HCT116 (cell line): ENCODE measurements around the gene ELFN1. TPM values are rescaled to one million over a fixed set of nuclear protein-coding genes. Genes with fewer than 3 reads are reported as not detected.

Experiments
- ATAC-seq: fragments of 200-7000 bp; cut with Tn5 transposase; 2 replicates; pipeline ENCODE4 v1.9.1; 2020; ENCODE audit warnings: mild to moderate bottlenecking, moderate library complexity
- BruUV-seq: library from RNA; stranded (reverse); fragments of 400-500 nt; replicated peaks from 2 replicates; lab custom pipeline; 2021; lab: Mats Ljungman, UMichigan
- CTCF ChIA-PET: fragments of 300-600 bp; sonication (Branson Sonifier 250); formaldehyde crosslinking; loops from one replicate; lab custom pipeline; 2021; ENCODE audit warnings: antibody characterized with exemption; lab: Charles Lee
- POLR2A ChIA-PET: fragments of 300-600, 350-600 bp; sonication (Branson Sonifier 250); formaldehyde crosslinking; loops from one replicate; lab custom pipeline; 2021; ENCODE audit warnings: antibody characterized with exemption; lab: Charles Lee
- RAD21 ChIA-PET, 2 experiments: fragments of 300-600 bp; sonication (Branson Sonifier 250); formaldehyde crosslinking; loops; one replicate each; lab custom pipeline; 2023; ENCODE audit warnings: low total read pairs in 2 of 2; ENCODE audit not compliant: uncharacterized antibody in 2 of 2, unreplicated experiment in 2 of 2, low non-redundant PET in 1 of 2; lab: Charles Lee
- DNase-seq: peaks from one replicate; pipeline ENCODE4 v3.0.0-alpha.2; 2010; ENCODE audit warnings: low read depth, low spot score
- H2AFZ ChIP-seq: fragments of 200-600 bp; shearing (Covaris generic), sonication (generic); 2 replicates; pipeline ENCODE4 v1.6.1; 2017; ENCODE audit warnings: low read depth, mixed run types, mixed read lengths, antibody characterized with exemption, low read length; ENCODE audit not compliant: poor library complexity, severe bottlenecking
- H3K27ac ChIP-seq: 2 replicates; pipeline ENCODE4 v1.5.1; 2012; ENCODE audit warnings: low read depth, low read length
- H3K27me3 ChIP-seq: fragments of 200-600 bp; sonication (generic); 2 replicates; pipeline ENCODE4 v1.6.1; 2016; ENCODE audit warnings: mixed run types, low read length, mixed read lengths; ENCODE audit not compliant: insufficient read depth
- H3K36me3 ChIP-seq, 2 experiments: fragments of 200-500 bp in 1 of 2; fragments of 200-600 bp in 1 of 2; sonication (Bioruptor generic) in 1 of 2; sonication (generic) in 1 of 2; 2 replicates each; pipeline versions ENCODE4 v1.5.1 to v1.6.1; 2014 to 2016; ENCODE audit warnings: low read length in 2 of 2, inconsistent platforms in 1 of 2, mixed read lengths in 1 of 2, mixed run types in 1 of 2; ENCODE audit not compliant: insufficient read depth in 2 of 2, control insufficient read depth in 1 of 2
- H3K4me1 ChIP-seq, 2 experiments: fragments of 200-600 bp in 1 of 2; sonication (generic) in 1 of 2; 2 replicates each; pipeline versions ENCODE4 v1.5.1 to v1.6.1; 2012 to 2017; ENCODE audit warnings: low read length in 2 of 2, inconsistent platforms in 1 of 2, mild to moderate bottlenecking in 1 of 2, mixed read lengths in 1 of 2, mixed run types in 1 of 2, moderate library complexity in 1 of 2; ENCODE audit not compliant: insufficient read depth in 2 of 2, control insufficient read depth in 1 of 2
- H3K4me2 ChIP-seq: fragments of 200-600 bp; sonication (generic); 2 replicates; pipeline ENCODE4 v1.6.1; 2017; ENCODE audit warnings: mixed run types, low read length, mixed read lengths
- H3K4me3 ChIP-seq, 2 experiments: fragments of 200-600 bp in 1 of 2; sonication (generic) in 1 of 2; replicated peaks in 1 of 2; 2 replicates each; pipeline ENCODE4 v1.5.1; 2011 to 2016; ENCODE audit warnings: low read length in 2 of 2, control low read depth in 1 of 2, low read depth in 1 of 2, mild to moderate bottlenecking in 1 of 2, mixed read lengths in 1 of 2, mixed run types in 1 of 2
- H3K79me2 ChIP-seq: fragments of 200-600 bp; sonication (generic); 2 replicates; pipeline ENCODE4 v1.6.1; 2017; ENCODE audit warnings: mild to moderate bottlenecking, mixed run types, low read length, moderate library complexity, mixed read lengths; ENCODE audit not compliant: insufficient read depth
- H3K9ac ChIP-seq: fragments of 200-600 bp; sonication (generic); 2 replicates; pipeline ENCODE4 v1.6.1; 2016; ENCODE audit warnings: low read length, mixed read lengths
- H3K9me2 ChIP-seq: fragments of 200-600 bp; sonication (generic), shearing (Covaris generic); 2 replicates; pipeline ENCODE4 v1.6.1; 2017; ENCODE audit warnings: mixed run types, mild to moderate bottlenecking, moderate library complexity; ENCODE audit not compliant: insufficient read depth
- H3K9me3 ChIP-seq, 2 experiments: fragments of 200-500 bp in 1 of 2; fragments of 200-600 bp in 1 of 2; sonication (Bioruptor generic) in 1 of 2; sonication (generic) in 1 of 2; 2 replicates each; pipeline ENCODE4 v1.6.1; 2014 to 2017; ENCODE audit warnings: low read length in 2 of 2, mixed read lengths in 2 of 2, inconsistent platforms in 1 of 2, low read depth in 1 of 2, mild to moderate bottlenecking in 1 of 2, mixed run types in 1 of 2, moderate library complexity in 1 of 2; ENCODE audit not compliant: control insufficient read depth in 1 of 2, insufficient read depth in 1 of 2
- H4K20me1 ChIP-seq: fragments of 200-600 bp; sonication (generic), shearing (Covaris generic); 2 replicates; pipeline ENCODE4 v1.6.1; 2017; ENCODE audit warnings: mixed run types, mild to moderate bottlenecking, moderate library complexity; ENCODE audit not compliant: insufficient read depth
- CBX3 ChIP-seq: IDR thresholded peaks from 2 replicates; pipeline ENCODE4 v1.6.1; 2012; ENCODE audit warnings: low read depth
- CEBPB ChIP-seq: IDR thresholded peaks from 2 replicates; pipeline ENCODE4 v1.6.1; 2012; ENCODE audit warnings: low read depth
- ELF1 ChIP-seq: IDR thresholded peaks from 2 replicates; pipeline ENCODE4 v1.6.1; 2012; ENCODE audit warnings: low read depth, borderline replicate concordance
- EZH2 ChIP-seq: fragments of 200-600 bp; sonication (generic); IDR thresholded peaks from 2 replicates; pipeline ENCODE4 v1.6.1; 2017; ENCODE audit warnings: antibody characterized with exemption, mixed run types
- FOSL1 ChIP-seq: IDR thresholded peaks from 2 replicates; pipeline ENCODE4 v1.6.1; 2012; ENCODE audit warnings: low read depth
- JUND ChIP-seq: IDR thresholded peaks from 2 replicates; pipeline ENCODE4 v1.6.1; 2012
- POLR2AphosphoS5 ChIP-seq: IDR thresholded peaks from 2 replicates; pipeline ENCODE4 v1.6.1; 2011; ENCODE audit warnings: mild to moderate bottlenecking, low read depth, low read length, moderate library complexity
- RAD21 ChIP-seq: IDR thresholded peaks from 2 replicates; pipeline ENCODE4 v1.6.1; 2012; ENCODE audit warnings: low read depth, mild to moderate bottlenecking
- SIN3A ChIP-seq: IDR thresholded peaks from 2 replicates; pipeline ENCODE4 v1.6.1; 2012; ENCODE audit warnings: low read depth
- SP1 ChIP-seq: IDR thresholded peaks from 2 replicates; pipeline ENCODE4 v1.6.1; 2012; ENCODE audit warnings: low read depth
- SRF ChIP-seq: IDR thresholded peaks from 2 replicates; pipeline ENCODE4 v1.6.1; 2012; ENCODE audit warnings: low read depth
- TCF7L2 ChIP-seq: IDR thresholded peaks from 2 replicates; pipeline ENCODE4 v1.7.0; 2011; ENCODE audit warnings: borderline replicate concordance, inconsistent platforms; ENCODE audit not compliant: insufficient read depth, insufficient read length; ENCODE audit errors: extremely low read depth
- YY1 ChIP-seq: IDR thresholded peaks from 2 replicates; pipeline ENCODE4 v1.6.1; 2011; ENCODE audit warnings: low read length, low read depth, moderate library complexity, mild to moderate bottlenecking; ENCODE audit not compliant: insufficient replicate concordance; ENCODE audit errors: extremely low read depth
- ZNF274 ChIP-seq: fragments of 200-500 bp; sonication (Bioruptor generic); IDR thresholded peaks from 2 replicates; pipeline ENCODE4 v1.6.1; 2014; ENCODE audit warnings: mild to moderate bottlenecking, low read depth, low read length, inconsistent platforms
- intact Hi-C: fragments of 100-400 bp; cut with micrococcal nuclease; formaldehyde crosslinking; loops from 2 replicates; pipeline ENCODE4 v1.10.0; 2022
- total RNA-seq: library from RNA; stranded (reverse); gene quantifications from one replicate; pipeline ENCODE4 v1.2.1, GENCODE V29; 2021; ENCODE audit not compliant: unreplicated experiment
- TF ChIP-seq, protein P1 (sequence below): IDR thresholded peaks from 2 replicates; pipeline ENCODE4 v1.6.1; 2012
- TF ChIP-seq, protein P2 (sequence below), 3 experiments: fragments of 200-600 bp in 1 of 3; sonication (generic) in 1 of 3; IDR thresholded peaks in 2 of 3; conservative IDR thresholded peaks in 1 of 3; 2 replicates each; pipeline ENCODE4 v1.5.1; 2012 to 2017; ENCODE audit warnings: low read depth in 2 of 3, low read length in 2 of 3, antibody characterized with exemption in 1 of 3, borderline replicate concordance in 1 of 3, control low read depth in 1 of 3, mild to moderate bottlenecking in 1 of 3, mixed read lengths in 1 of 3, mixed run types in 1 of 3, moderate library complexity in 1 of 3; ENCODE audit not compliant: insufficient read depth in 1 of 3
- TF ChIP-seq, protein P3 (sequence below): IDR thresholded peaks from 2 replicates; pipeline ENCODE4 v1.6.1; 2011; ENCODE audit warnings: mild to moderate bottlenecking, low read length, moderate library complexity; ENCODE audit not compliant: insufficient replicate concordance; ENCODE audit errors: extremely low read depth
- TF ChIP-seq, protein P4 (sequence below): IDR thresholded peaks from 2 replicates; pipeline ENCODE4 v1.6.1; 2012
- TF ChIP-seq, protein P5 (sequence below): IDR thresholded peaks from 2 replicates; pipeline ENCODE4 v1.6.1; 2012; ENCODE audit warnings: low read depth

ELFN1 gene
- total RNA-seq, 1 experiment from 2014 or later, result 4.4 TPM

DNA sequence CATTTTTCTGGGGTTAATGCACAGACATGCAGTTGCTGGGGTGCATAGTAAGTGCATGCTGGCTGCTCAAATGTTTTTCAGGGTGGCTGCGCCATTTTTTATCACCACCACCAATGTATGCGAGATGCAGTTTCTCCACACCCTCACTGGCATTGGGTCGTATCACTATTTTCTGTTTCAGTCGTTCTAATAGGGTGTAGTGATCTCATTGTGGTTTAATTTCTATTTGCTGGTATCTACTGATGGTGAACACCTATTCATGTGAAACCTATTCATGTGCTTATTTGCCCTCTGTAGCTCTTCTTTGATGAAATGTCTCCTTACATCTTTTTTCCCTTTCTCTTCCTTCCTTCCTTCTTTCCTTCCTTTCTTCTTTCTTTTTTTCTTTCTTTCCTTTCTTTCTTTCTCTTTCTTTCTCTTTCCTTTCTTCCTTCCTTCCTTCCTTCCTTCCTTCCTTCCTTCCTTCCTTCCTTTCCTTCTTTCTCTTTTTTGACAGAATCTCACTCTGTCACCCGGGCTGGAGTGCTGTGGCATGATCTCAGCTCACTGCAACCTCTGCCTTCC is 84.3 kb downstream of the ELFN1 start:
- H3K4me1 ChIP-seq, result peaks cover 9 to 12% of the 10 kb centered on the region in 2 experiments; a peak in 3 of 4 replicates
- ChIA-PET CTCF (no interaction called here), POLR2A (no interaction called here), RAD21 (no interaction called here)
- H3K27me3 ChIP-seq, result peaks cover 3% of the 10 kb centered on the region; the same call in 1 of the 2 replicates
- no peaks in the 10 kb centered on the region for H4K20me1 ChIP-seq
- H3K27ac ChIP-seq, result no peak overlapping the region
- no peaks in the 10 kb centered on the region for H3K9me2 ChIP-seq
- no peak overlapping the region for H3K4me3 ChIP-seq
- no peak overlapping the region for H3K4me2 ChIP-seq
- TF ChIP-seq, protein P1, sequence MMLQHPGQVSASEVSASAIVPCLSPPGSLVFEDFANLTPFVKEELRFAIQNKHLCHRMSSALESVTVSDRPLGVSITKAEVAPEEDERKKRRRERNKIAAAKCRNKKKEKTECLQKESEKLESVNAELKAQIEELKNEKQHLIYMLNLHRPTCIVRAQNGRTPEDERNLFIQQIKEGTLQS, result no peak
- TF ChIP-seq RAD21, result no peak
- TF ChIP-seq, protein P2, sequence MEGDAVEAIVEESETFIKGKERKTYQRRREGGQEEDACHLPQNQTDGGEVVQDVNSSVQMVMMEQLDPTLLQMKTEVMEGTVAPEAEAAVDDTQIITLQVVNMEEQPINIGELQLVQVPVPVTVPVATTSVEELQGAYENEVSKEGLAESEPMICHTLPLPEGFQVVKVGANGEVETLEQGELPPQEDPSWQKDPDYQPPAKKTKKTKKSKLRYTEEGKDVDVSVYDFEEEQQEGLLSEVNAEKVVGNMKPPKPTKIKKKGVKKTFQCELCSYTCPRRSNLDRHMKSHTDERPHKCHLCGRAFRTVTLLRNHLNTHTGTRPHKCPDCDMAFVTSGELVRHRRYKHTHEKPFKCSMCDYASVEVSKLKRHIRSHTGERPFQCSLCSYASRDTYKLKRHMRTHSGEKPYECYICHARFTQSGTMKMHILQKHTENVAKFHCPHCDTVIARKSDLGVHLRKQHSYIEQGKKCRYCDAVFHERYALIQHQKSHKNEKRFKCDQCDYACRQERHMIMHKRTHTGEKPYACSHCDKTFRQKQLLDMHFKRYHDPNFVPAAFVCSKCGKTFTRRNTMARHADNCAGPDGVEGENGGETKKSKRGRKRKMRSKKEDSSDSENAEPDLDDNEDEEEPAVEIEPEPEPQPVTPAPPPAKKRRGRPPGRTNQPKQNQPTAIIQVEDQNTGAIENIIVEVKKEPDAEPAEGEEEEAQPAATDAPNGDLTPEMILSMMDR (IDR thresholded peaks at IDR 0.05 in 2 of 3, conservative IDR thresholded peaks at IDR 0.05 in 1 of 3; ENCODE audit: borderline replicate concordance in 1 of 3, insufficient read depth in 1 of 3, low read depth in 2 of 3, low read length in 2 of 3), result no peak
- TF ChIP-seq, protein P3, sequence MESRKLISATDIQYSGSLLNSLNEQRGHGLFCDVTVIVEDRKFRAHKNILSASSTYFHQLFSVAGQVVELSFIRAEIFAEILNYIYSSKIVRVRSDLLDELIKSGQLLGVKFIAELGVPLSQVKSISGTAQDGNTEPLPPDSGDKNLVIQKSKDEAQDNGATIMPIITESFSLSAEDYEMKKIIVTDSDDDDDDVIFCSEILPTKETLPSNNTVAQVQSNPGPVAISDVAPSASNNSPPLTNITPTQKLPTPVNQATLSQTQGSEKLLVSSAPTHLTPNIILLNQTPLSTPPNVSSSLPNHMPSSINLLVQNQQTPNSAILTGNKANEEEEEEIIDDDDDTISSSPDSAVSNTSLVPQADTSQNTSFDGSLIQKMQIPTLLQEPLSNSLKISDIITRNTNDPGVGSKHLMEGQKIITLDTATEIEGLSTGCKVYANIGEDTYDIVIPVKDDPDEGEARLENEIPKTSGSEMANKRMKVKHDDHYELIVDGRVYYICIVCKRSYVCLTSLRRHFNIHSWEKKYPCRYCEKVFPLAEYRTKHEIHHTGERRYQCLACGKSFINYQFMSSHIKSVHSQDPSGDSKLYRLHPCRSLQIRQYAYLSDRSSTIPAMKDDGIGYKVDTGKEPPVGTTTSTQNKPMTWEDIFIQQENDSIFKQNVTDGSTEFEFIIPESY, result no peak
- TF ChIP-seq POLR2AphosphoS5, result no peak
- TF ChIP-seq SRF, result no peak
- TF ChIP-seq SP1, result no peak
- no peak for TF ChIP-seq CBX3
- TF ChIP-seq EZH2, result no peak
- TF ChIP-seq, protein P4, sequence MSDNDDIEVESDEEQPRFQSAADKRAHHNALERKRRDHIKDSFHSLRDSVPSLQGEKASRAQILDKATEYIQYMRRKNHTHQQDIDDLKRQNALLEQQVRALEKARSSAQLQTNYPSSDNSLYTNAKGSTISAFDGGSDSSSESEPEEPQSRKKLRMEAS, result no peak
- no peak for TF ChIP-seq ELF1
- no peak for TF ChIP-seq TCF7L2
- TF ChIP-seq, protein P5, sequence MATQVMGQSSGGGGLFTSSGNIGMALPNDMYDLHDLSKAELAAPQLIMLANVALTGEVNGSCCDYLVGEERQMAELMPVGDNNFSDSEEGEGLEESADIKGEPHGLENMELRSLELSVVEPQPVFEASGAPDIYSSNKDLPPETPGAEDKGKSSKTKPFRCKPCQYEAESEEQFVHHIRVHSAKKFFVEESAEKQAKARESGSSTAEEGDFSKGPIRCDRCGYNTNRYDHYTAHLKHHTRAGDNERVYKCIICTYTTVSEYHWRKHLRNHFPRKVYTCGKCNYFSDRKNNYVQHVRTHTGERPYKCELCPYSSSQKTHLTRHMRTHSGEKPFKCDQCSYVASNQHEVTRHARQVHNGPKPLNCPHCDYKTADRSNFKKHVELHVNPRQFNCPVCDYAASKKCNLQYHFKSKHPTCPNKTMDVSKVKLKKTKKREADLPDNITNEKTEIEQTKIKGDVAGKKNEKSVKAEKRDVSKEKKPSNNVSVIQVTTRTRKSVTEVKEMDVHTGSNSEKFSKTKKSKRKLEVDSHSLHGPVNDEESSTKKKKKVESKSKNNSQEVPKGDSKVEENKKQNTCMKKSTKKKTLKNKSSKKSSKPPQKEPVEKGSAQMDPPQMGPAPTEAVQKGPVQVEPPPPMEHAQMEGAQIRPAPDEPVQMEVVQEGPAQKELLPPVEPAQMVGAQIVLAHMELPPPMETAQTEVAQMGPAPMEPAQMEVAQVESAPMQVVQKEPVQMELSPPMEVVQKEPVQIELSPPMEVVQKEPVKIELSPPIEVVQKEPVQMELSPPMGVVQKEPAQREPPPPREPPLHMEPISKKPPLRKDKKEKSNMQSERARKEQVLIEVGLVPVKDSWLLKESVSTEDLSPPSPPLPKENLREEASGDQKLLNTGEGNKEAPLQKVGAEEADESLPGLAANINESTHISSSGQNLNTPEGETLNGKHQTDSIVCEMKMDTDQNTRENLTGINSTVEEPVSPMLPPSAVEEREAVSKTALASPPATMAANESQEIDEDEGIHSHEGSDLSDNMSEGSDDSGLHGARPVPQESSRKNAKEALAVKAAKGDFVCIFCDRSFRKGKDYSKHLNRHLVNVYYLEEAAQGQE, result no peak
- TF ChIP-seq CEBPB, result no peak
- no peak for TF ChIP-seq YY1
- no peak for TF ChIP-seq FOSL1
- TF ChIP-seq JUND, result no peak
- TF ChIP-seq SIN3A, result no peak
- no peak for TF ChIP-seq ZNF274
- no peak for ATAC-seq
- H3K9me3 ChIP-seq, result no peaks in the 10 kb centered on the region
- no TSS peak for BruUV-seq
- intact Hi-C loops, result no loop called here
- no peak overlapping the region for H3K9ac ChIP-seq
- DNase-seq, result no peak
- H3K79me2 ChIP-seq, result no peaks in the 10 kb centered on the region
- H3K36me3 ChIP-seq, result no peaks in the 10 kb centered on the region
- H2AFZ ChIP-seq, result no peak overlapping the region
